Adipose tissue (tissue), 3 donors: Measurements from ENCODE around the gene DUOXA1. TPM values are rescaled to one million over a fixed set of nuclear protein-coding genes. Genes with fewer than 3 reads are reported as not detected.

Source experiments
- H3K27ac ChIP-seq: one replicate; pipeline ENCODE4 v1.5.1; 2013; ENCODE audit warnings: low read depth, low read length
- WGBS, 3 donors: extraction: QIAGEN DNeasy Blood & Tissue Kit; methylation state at CpG; one replicate each; pipeline ENCODE4 v1.1.7; 2013; 5-methylcytosine and 5-hydroxymethylcytosine counted together
- polyA plus RNA-seq, 3 donors: library from polyadenylated mRNA; stranded (reverse); fragments of 200-250 nt; gene quantifications; one replicate each; pipeline ENCODE4 v1.2.3, GENCODE V29; 2013
- donor health status: healthy with polysubstance abuse.
- donor health status: Bipolar disorder and iron deficiency.
- donor health status: healthy.

Gene DUOXA1
- polyA plus RNA-seq, 3 donors, result 0.14 to 3.3 (median 0.90) TPM

GRCh38 chr15:45118131-45118588, 11.5 kb downstream of the DUOXA1 start:
- no peak overlapping the region for H3K27ac ChIP-seq
- WGBS, 3 donors, result 0 to 1% (median 0%) methylated on average over 14 of the region's 14 CpGs

GRCh38 chr15:45117308-45118130, 12.2 kb downstream of the DUOXA1 start:
- H3K27ac ChIP-seq, result no peak overlapping the region
- WGBS, 3 donors, result 23 to 33% (median 31%) methylated on average over 30 to 33 of the region's 33 CpGs

- no peak overlapping the region for H3K27ac ChIP-seq
- 7 to 10% (median 8%) methylated on average over 60 to 65 of the region's 65 CpGs for WGBS, 3 donors
Measured at GRCh38 chr15:45116482-45117307, 13.0 kb downstream of the DUOXA1 start.

GRCh38 chr15:45116006-45116481, 13.6 kb downstream of the DUOXA1 start:
- WGBS, 3 donors, result 19 to 28% (median 23%) methylated on average over 19 of the region's 19 CpGs
- no peak overlapping the region for H3K27ac ChIP-seq

- no peak overlapping the region for H3K27ac ChIP-seq
- 53 to 72% (median 57%) methylated on average over 7 of the region's 7 CpGs for WGBS, 3 donors
Measured at GRCh38 chr15:45115312-45115820, 14.3 kb downstream of the DUOXA1 start.

- no peak overlapping the region for H3K27ac ChIP-seq
- 3 to 15% (median 3%) methylated on average over 2 of the region's 2 CpGs for WGBS, 3 donors
Measured at GRCh38 chr15:45114751-45115085, 15.0 kb downstream of the DUOXA1 start.

GRCh38 chr15:45114076-45114750, 15.5 kb downstream of the DUOXA1 start, which contains the start of the genes DUOX2 and DUOXA2:
DUOX2 (minus strand) TSS chr15:45114172; CDS start chr15:45113411, 761 bp downstream.
DUOXA2 (plus strand) TSS chr15:45114326; CDS start chr15:45114606, 280 bp downstream.
- H3K27ac ChIP-seq, result no peak within 1 kb of the TSS

GRCh38 chr15:45113380-45113990, 16.2 kb downstream of the DUOXA1 start:
- WGBS, 3 donors, result 6 to 11% (median 7%) methylated on average over 14 of the region's 14 CpGs
- no peak overlapping the region for H3K27ac ChIP-seq

More at GRCh38 chr15:45114076-45114750, 15.5 kb downstream of the DUOXA1 start, which contains the start of the genes DUOX2 and DUOXA2:
- WGBS, 3 donors, result 0 to 3% (median 2%) methylated on average over 42 of the region's 42 CpGs

- WGBS, 3 donors, result 1 to 2% (median 2%) methylated on average over 56 to 58 of the region's 58 CpGs
- no peak overlapping the region for H3K27ac ChIP-seq
Measured at GRCh38 chr15:45112591-45113379, 16.9 kb downstream of the DUOXA1 start.

- no peak overlapping the region for H3K27ac ChIP-seq
- WGBS, 3 donors, result 3 to 6% (median 4%) methylated on average over 13 of the region's 13 CpGs
Measured at GRCh38 chr15:45112143-45112590, 17.5 kb downstream of the DUOXA1 start.

- no peak overlapping the region for H3K27ac ChIP-seq
- 7 to 11% (median 7%) methylated on average over 50 to 70 of the region's 71 CpGs for WGBS, 3 donors
Measured at GRCh38 chr15:45111390-45112142, 18.1 kb downstream of the DUOXA1 start.

- WGBS, 3 donors, result 30 to 49% (median 39%) methylated on average over 11 of the region's 11 CpGs
- H3K27ac ChIP-seq, result no peak overlapping the region
Measured at GRCh38 chr15:45110256-45110820, 19.3 kb downstream of the DUOXA1 start.

GRCh38 chr15:45107941-45108630, 21.6 kb downstream of the DUOXA1 start:
- no peak overlapping the region for H3K27ac ChIP-seq
- 86 to 94% (median 90%) methylated on average over 10 of the region's 10 CpGs for WGBS, 3 donors

GRCh38 chr15:45106002-45106790, 23.5 kb downstream of the DUOXA1 start:
- no peak overlapping the region for H3K27ac ChIP-seq
- 74 to 77% (median 75%) methylated on average over 15 of the region's 15 CpGs for WGBS, 3 donors

GRCh38 chr15:45105586-45105985, 24.1 kb downstream of the DUOXA1 start:
- no peak overlapping the region for H3K27ac ChIP-seq
- 91 to 96% (median 93%) methylated on average over 11 of the region's 11 CpGs for WGBS, 3 donors
